NCI-H69 (cell line): ENCODE results near the gene KRT33A.
A peak's percentile ranks its signal among the peaks of the same experiment; 100 is the strongest.
"Not testable (repeated sequence)": the region's sequence is repeated elsewhere in the genome, so short reads cannot be mapped to it uniquely, and the experiment has no call there.

Source experiments
- DNase-seq: peaks from one replicate; lab custom pipeline; 2025; lab: John Stamatoyannopoulos, UW

The KRT33A gene

GRCh38 chr17:41363881-41364280 lies 13.3 kb upstream of the KRT33A start:
- DNase-seq, result no peak

GRCh38 chr17:41360296-41360995 lies 9.8 kb upstream of the KRT33A start:
- DNase-seq, result no peak

- no peak for DNase-seq
Observed at GRCh38 chr17:41354536-41354935, 3.9 kb upstream of the KRT33A start.

- DNase-seq, result no peak
Observed at GRCh38 chr17:41352597-41353366, 2.2 kb upstream of the KRT33A start.

GRCh38 chr17:41351177-41351576 lies 549 bp upstream of the KRT33A start:
- DNase-seq, result no peak

- DNase-seq, result no peak
Observed at GRCh38 chr17:41347869-41348760, 2.5 kb downstream of the KRT33A start.

GRCh38 chr17:41346421-41346820 lies 4.2 kb downstream of the KRT33A start:
- not testable (repeated sequence) for DNase-seq

GRCh38 chr17:41345992-41346391 lies 4.6 kb downstream of the KRT33A start:
- DNase-seq, result no peak

- DNase-seq, result no peak
Observed at GRCh38 chr17:41343029-41343428, 7.6 kb downstream of the KRT33A start.

GRCh38 chr17:41340934-41341861 lies 9.4 kb downstream of the KRT33A start:
- DNase-seq, result no peak

- DNase-seq, result no peak
Observed at GRCh38 chr17:41340494-41340893, 10.1 kb downstream of the KRT33A start.

GRCh38 chr17:41339571-41340172 lies 11.0 kb downstream of the KRT33A start:
- DNase-seq, result no peak

- no peak for DNase-seq
Observed at GRCh38 chr17:41338961-41339485, 11.6 kb downstream of the KRT33A start.

GRCh38 chr17:41335747-41336146 lies 14.9 kb downstream of the KRT33A start:
- no peak for DNase-seq

- peak; percentile 22 for DNase-seq
Observed at GRCh38 chr17:41334385-41335305, 16.0 kb downstream of the KRT33A start.

GRCh38 chr17:41333836-41334235 lies 16.8 kb downstream of the KRT33A start:
- no peak for DNase-seq

- DNase-seq, result no peak
Observed at GRCh38 chr17:41333098-41333497, 17.5 kb downstream of the KRT33A start.

GRCh38 chr17:41332239-41332638 lies 18.4 kb downstream of the KRT33A start:
- no peak for DNase-seq

GRCh38 chr17:41331606-41332005 lies 19.0 kb downstream of the KRT33A start:
- no peak for DNase-seq
